Mesenchymal stem cell (in vitro differentiated cells and primary cell): ENCODE results near the gene RNF168. TPM values are rescaled to one million over a fixed set of nuclear protein-coding genes. Genes with fewer than 3 reads are reported as not detected.

ENCODE experiments used
- DNase-seq: peaks from one replicate; pipeline ENCODE4 v3.0.0-alpha.2; 2013
- H2AFZ ChIP-seq: one replicate; pipeline ENCODE4 v1.6.1; 2013; ENCODE audit warnings: low read depth, mild to moderate bottlenecking, control low read depth, inconsistent platforms, low read length, moderate library complexity
- H2AK5ac ChIP-seq: 2 replicates; pipeline ENCODE4 v1.6.1; 2013; ENCODE audit warnings: low read length, moderate library complexity, mild to moderate bottlenecking, inconsistent platforms; ENCODE audit not compliant: severe bottlenecking
- H2BK120ac ChIP-seq: one replicate; pipeline ENCODE4 v1.6.1; 2013; ENCODE audit warnings: low read depth, mild to moderate bottlenecking, inconsistent platforms, low read length, moderate library complexity
- H2BK12ac ChIP-seq, 2 experiments: one replicate each; pipeline ENCODE4 v1.6.1; 2013; ENCODE audit warnings: inconsistent platforms in 2 of 2, low read length in 2 of 2, mild to moderate bottlenecking in 2 of 2, moderate library complexity in 2 of 2, control low read depth in 1 of 2
- H2BK15ac ChIP-seq: one replicate; pipeline ENCODE4 v1.6.1; 2013; ENCODE audit warnings: mild to moderate bottlenecking, low read depth, inconsistent platforms; ENCODE audit not compliant: poor library complexity, severe bottlenecking
- H2BK5ac ChIP-seq: 2 replicates; pipeline ENCODE4 v1.6.1; 2013; ENCODE audit warnings: low read depth, mild to moderate bottlenecking, low read length, control low read depth, inconsistent platforms; ENCODE audit not compliant: poor library complexity, severe bottlenecking
- H3K14ac ChIP-seq, 2 experiments: one replicate each; pipeline ENCODE4 v1.6.1; 2013; ENCODE audit warnings: inconsistent platforms in 2 of 2, low read length in 2 of 2, control low read depth in 1 of 2, mild to moderate bottlenecking in 1 of 2, moderate library complexity in 1 of 2
- H3K18ac ChIP-seq, 2 experiments: one replicate each; pipeline ENCODE4 v1.6.1; 2013; ENCODE audit warnings: inconsistent platforms in 2 of 2, low read length in 2 of 2, control low read depth in 1 of 2, low read depth in 1 of 2, mild to moderate bottlenecking in 1 of 2
- H3K23ac ChIP-seq, 2 experiments: one replicate each; pipeline ENCODE4 v1.6.1; 2013; ENCODE audit warnings: inconsistent platforms in 2 of 2, low read length in 2 of 2, mild to moderate bottlenecking in 2 of 2, moderate library complexity in 2 of 2, control low read depth in 1 of 2
- H3K27ac ChIP-seq: 2 replicates; pipeline ENCODE4 v1.5.1; 2013; ENCODE audit warnings: mild to moderate bottlenecking, moderate library complexity, low read length, control low read depth, inconsistent platforms; ENCODE audit not compliant: poor library complexity, severe bottlenecking
- H3K27me3 ChIP-seq, 2 experiments: 2 replicates each; pipeline versions ENCODE4 v1.6.1 to v1.7.0; 2013; ENCODE audit warnings: low read length in 2 of 2, mild to moderate bottlenecking in 2 of 2, moderate library complexity in 2 of 2, control low read depth in 1 of 2, inconsistent platforms in 1 of 2; ENCODE audit not compliant: control insufficient read depth in 1 of 2, insufficient read depth in 1 of 2
- H3K36me3 ChIP-seq, 2 experiments: 2 replicates each; pipeline versions ENCODE4 v1.6.1 to v1.7.0; 2013; ENCODE audit warnings: low read length in 2 of 2, control low read depth in 1 of 2, inconsistent platforms in 1 of 2, low read depth in 1 of 2, mild to moderate bottlenecking in 1 of 2; ENCODE audit not compliant: insufficient read depth in 2 of 2, control insufficient read depth in 1 of 2
- H3K4ac ChIP-seq, 2 experiments: one replicate each; pipeline ENCODE4 v1.6.1; 2013; ENCODE audit warnings: inconsistent platforms in 2 of 2, low read length in 2 of 2, mild to moderate bottlenecking in 2 of 2, moderate library complexity in 2 of 2, control low read depth in 1 of 2, low read depth in 1 of 2
- H3K4me1 ChIP-seq: 2 replicates; pipeline ENCODE4 v1.6.1; 2013; ENCODE audit warnings: low read depth, low read length, control low read depth; ENCODE audit not compliant: control insufficient read depth, insufficient read depth
- H3K4me2 ChIP-seq: 2 replicates; pipeline ENCODE4 v1.6.1; 2013; ENCODE audit warnings: low read length, mild to moderate bottlenecking, inconsistent platforms; ENCODE audit not compliant: poor library complexity, severe bottlenecking
- H3K4me3 ChIP-seq, 2 experiments: 2 replicates each; pipeline versions ENCODE4 v1.5.1 to v1.7.0; 2013; ENCODE audit warnings: low read length in 2 of 2, mild to moderate bottlenecking in 2 of 2, control low read depth in 1 of 2, low read depth in 1 of 2; ENCODE audit not compliant: insufficient read depth in 1 of 2
- H3K79me1 ChIP-seq: replicated peaks from 2 replicates; pipeline ENCODE4 v1.6.1; 2013; ENCODE audit warnings: mild to moderate bottlenecking, control low read depth, low read length, inconsistent platforms; ENCODE audit not compliant: poor library complexity, severe bottlenecking
- H3K9ac ChIP-seq: 2 replicates; pipeline ENCODE4 v1.7.0; 2013; ENCODE audit warnings: mild to moderate bottlenecking, low read length, moderate library complexity
- H3K9me3 ChIP-seq: 2 replicates; pipeline ENCODE4 v1.7.0; 2013; ENCODE audit warnings: mild to moderate bottlenecking, low read length; ENCODE audit not compliant: control insufficient read depth
- H4K8ac ChIP-seq: one replicate; pipeline ENCODE4 v1.6.1; 2013; ENCODE audit warnings: inconsistent platforms, mild to moderate bottlenecking, low read length, moderate library complexity
- H4K91ac ChIP-seq: one replicate; pipeline ENCODE4 v1.6.1; 2013; ENCODE audit warnings: mild to moderate bottlenecking, low read length, inconsistent platforms
- WGBS: methylation state at CpG from one replicate; pipeline ENCODE4 v1.1.7; 2013; ENCODE audit warnings: mixed read lengths; 5-methylcytosine and 5-hydroxymethylcytosine counted together
- small RNA-seq: library from polyadenylated mRNA; stranded (forward); fragments of <200 nt; extraction: miRNeasy Mini kit (QIAGEN cat#:217004); gene quantifications from one replicate; pipeline ENCODE3, GENCODE V24; 2013; ENCODE audit warnings: low read depth

RNF168 gene

GRCh38 chr3:196419386-196419785, 84.2 kb downstream of the RNF168 start:
- no peak overlapping the region for H2AK5ac ChIP-seq
- H3K4me2 ChIP-seq = no peak overlapping the region
- H3K4me3 ChIP-seq = no peak overlapping the region
- H3K79me1 ChIP-seq = no peaks in the 10 kb centered on the region
- no peak overlapping the region for H3K23ac ChIP-seq
- no peak overlapping the region for H3K27ac ChIP-seq
- H3K9me3 ChIP-seq = no peaks in the 10 kb centered on the region
- no peak overlapping the region for H2BK15ac ChIP-seq
- H3K36me3 ChIP-seq = peaks cover 0 to 5% of the 10 kb centered on the region in 2 experiments
- H2BK12ac ChIP-seq = no peak overlapping the region
- no peak overlapping the region for H4K91ac ChIP-seq
- no peak overlapping the region for H2BK5ac ChIP-seq
- no peak overlapping the region for H3K18ac ChIP-seq
- peaks cover 4% of the 10 kb centered on the region for H3K4me1 ChIP-seq
- no peak for DNase-seq
- H3K9ac ChIP-seq = no peak overlapping the region
- H2AFZ ChIP-seq = no peak overlapping the region
- no peak overlapping the region for H4K8ac ChIP-seq
- no peaks in the 10 kb centered on the region for H3K27me3 ChIP-seq
- no peak overlapping the region for H2BK120ac ChIP-seq
- no peak overlapping the region for H3K4ac ChIP-seq
- H3K14ac ChIP-seq = no peak overlapping the region
- whole genome bisulfite sequencing = 96% methylated on average over 5 of the region's 6 CpGs

Small RNA genes within 50 kb of the gene (small RNA-seq; reads per million reads assigned to genes)
- gene AC083822.1 (not detected), gene AC117490.1 (not detected), gene RPS29P3 (not detected)
